ENCODE measurements around the gene SACM1L. TPM values are rescaled to one million over a fixed set of nuclear protein-coding genes. Genes with fewer than 3 reads are reported as not detected.

The SACM1L gene
- total and polyA plus RNA-seq, 2 of the 8 experiments (the other 6 are each of a cell fraction or from before 2014, with no cell fraction given) = 20.1 to 61.0 TPM

- TF ChIP-seq ASH2L (IDR thresholded peaks at IDR 0.05; ENCODE audit: low read length) = peak; percentile 92
- TF ChIP-seq RBBP5 (IDR thresholded peaks at IDR 0.05; ENCODE audit: borderline replicate concordance, low read depth, low read length) = peak; percentile 10; the same call in 1 of the 2 replicates
- TF ChIP-seq TAF7 (optimal IDR thresholded peaks at IDR 0.05; ENCODE audit: borderline replicate concordance, low read depth, low read length) = peak; percentile 71
- TF ChIP-seq EGR1 (IDR thresholded peaks at IDR 0.05; ENCODE audit: borderline replicate concordance, low read depth, low read length) = no peak
- no peak for TF ChIP-seq SUZ12 (IDR thresholded peaks at IDR 0.05; ENCODE audit: low read length)
- no peak for TF ChIP-seq HDAC6 (IDR thresholded peaks at IDR 0.05; ENCODE audit: low read depth, low read length)
- TF ChIP-seq BCL11A (IDR thresholded peaks at IDR 0.05; ENCODE audit: low read depth in 2 of 2, low read length in 2 of 2) = no peak
- no peak for TF ChIP-seq KDM5A (IDR thresholded peaks at IDR 0.05; ENCODE audit: low read length)
- TF ChIP-seq CTCF (IDR thresholded peaks at IDR 0.05; ENCODE audit: control extremely low read depth in 1 of 3, insufficient read depth in 1 of 3, low read depth in 1 of 3, low read length in 3 of 3) = no peak
- no peak for TF ChIP-seq RFX5 (IDR thresholded peaks at IDR 0.05; ENCODE audit: borderline replicate concordance, low read depth, low read length)
- no peak for TF ChIP-seq SIX5 (IDR thresholded peaks at IDR 0.05; ENCODE audit: low read depth, low read length)
- TF ChIP-seq KDM1A (IDR thresholded peaks at IDR 0.05; ENCODE audit: borderline replicate concordance, low read length) = no peak
- no peak for TF ChIP-seq SP1 (IDR thresholded peaks at IDR 0.05; ENCODE audit: low read depth, low read length)
- no peak for TF ChIP-seq CBX5 (IDR thresholded peaks at IDR 0.05; ENCODE audit: low read depth, low read length)
- TF ChIP-seq CTBP2 (IDR thresholded peaks at IDR 0.05; ENCODE audit: borderline replicate concordance, insufficient read depth, insufficient read length, low read length) = no peak
- TF ChIP-seq EZH2 (IDR thresholded peaks at IDR 0.05; ENCODE audit: low read depth, low read length, severe bottlenecking) = no peak
- no peak for TF ChIP-seq RXRA (IDR thresholded peaks at IDR 0.05; ENCODE audit: insufficient read depth, low read depth, low read length)
- no peak for TF ChIP-seq BRCA1 (IDR thresholded peaks at IDR 0.05; ENCODE audit: low read depth, low read length)
- TF ChIP-seq NRF1 (IDR thresholded peaks at IDR 0.05; ENCODE audit: low read depth, low read length) = peak; percentile 36; the same call in 1 of the 2 replicates
- peak; percentile 85 for TF ChIP-seq E2F6 (IDR thresholded peaks at IDR 0.05)
- TF ChIP-seq CEBPB (IDR thresholded peaks at IDR 0.05; ENCODE audit: low read depth, low read length) = peak; percentile 80
These were observed at the start of gene SACM1L (continued) for GRCh38 chr3:45688882-45689786.

Data from H1 (cell line).